ENCODE data around the gene B2M. TPM values are rescaled to one million over a fixed set of nuclear protein-coding genes. Genes with fewer than 3 reads are reported as not detected.

The B2M gene
- total and polyA plus RNA-seq, 4 donors: 1,933 to 11,026 (median 3,433) TPM

- ATAC-seq (ENCODE audit: insufficient read depth, low FRiP score) (peak; percentile 59), DNase-seq (peak; percentile 82 to 96 (median 94))
- H3K36me3 ChIP-seq (ENCODE audit: control insufficient read depth in 4 of 4, insufficient read depth in 4 of 4, low read length in 4 of 4): peaks cover 14 to 23% (median 17%) of the 10 kb centered on the region in 4 donors
- peak overlapping the region; percentile 80 for H3K4me3 ChIP-seq
- TF ChIP-seq, protein P1, sequence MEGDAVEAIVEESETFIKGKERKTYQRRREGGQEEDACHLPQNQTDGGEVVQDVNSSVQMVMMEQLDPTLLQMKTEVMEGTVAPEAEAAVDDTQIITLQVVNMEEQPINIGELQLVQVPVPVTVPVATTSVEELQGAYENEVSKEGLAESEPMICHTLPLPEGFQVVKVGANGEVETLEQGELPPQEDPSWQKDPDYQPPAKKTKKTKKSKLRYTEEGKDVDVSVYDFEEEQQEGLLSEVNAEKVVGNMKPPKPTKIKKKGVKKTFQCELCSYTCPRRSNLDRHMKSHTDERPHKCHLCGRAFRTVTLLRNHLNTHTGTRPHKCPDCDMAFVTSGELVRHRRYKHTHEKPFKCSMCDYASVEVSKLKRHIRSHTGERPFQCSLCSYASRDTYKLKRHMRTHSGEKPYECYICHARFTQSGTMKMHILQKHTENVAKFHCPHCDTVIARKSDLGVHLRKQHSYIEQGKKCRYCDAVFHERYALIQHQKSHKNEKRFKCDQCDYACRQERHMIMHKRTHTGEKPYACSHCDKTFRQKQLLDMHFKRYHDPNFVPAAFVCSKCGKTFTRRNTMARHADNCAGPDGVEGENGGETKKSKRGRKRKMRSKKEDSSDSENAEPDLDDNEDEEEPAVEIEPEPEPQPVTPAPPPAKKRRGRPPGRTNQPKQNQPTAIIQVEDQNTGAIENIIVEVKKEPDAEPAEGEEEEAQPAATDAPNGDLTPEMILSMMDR (IDR thresholded peaks at IDR 0.05; ENCODE audit: control extremely low read depth, extremely low read depth): no peak
- peaks cover 0 to 23% (median 8%) of the 10 kb centered on the region in 5 donors for H3K4me1 ChIP-seq (ENCODE audit: control insufficient read depth in 5 of 5, insufficient read depth in 5 of 5, low read length in 5 of 5)
- WGBS, 2 donors: 2 to 3% methylated on average over 24 of the region's 24 CpGs
- no peaks in the 10 kb centered on the region for H3K9me3 ChIP-seq (ENCODE audit: control insufficient read depth in 4 of 4, insufficient read depth in 3 of 4, low read length in 3 of 4)
- peak overlapping the region; percentile 85 to 90 for H3K27ac ChIP-seq (ENCODE audit: low read depth in 1 of 2, low read length in 1 of 2)
- H3K9ac ChIP-seq (ENCODE audit: insufficient read depth in 1 of 2, low read length in 2 of 2): peak overlapping the region; percentile 92 to 99
- H3K27me3 ChIP-seq (ENCODE audit: control insufficient read depth in 3 of 3, insufficient read depth in 3 of 3, low read length in 2 of 3): no peaks in the 10 kb centered on the region
Observed at GRCh38 chr15:44712346-44713005, 1.2 kb downstream of the B2M start.

DNA sequence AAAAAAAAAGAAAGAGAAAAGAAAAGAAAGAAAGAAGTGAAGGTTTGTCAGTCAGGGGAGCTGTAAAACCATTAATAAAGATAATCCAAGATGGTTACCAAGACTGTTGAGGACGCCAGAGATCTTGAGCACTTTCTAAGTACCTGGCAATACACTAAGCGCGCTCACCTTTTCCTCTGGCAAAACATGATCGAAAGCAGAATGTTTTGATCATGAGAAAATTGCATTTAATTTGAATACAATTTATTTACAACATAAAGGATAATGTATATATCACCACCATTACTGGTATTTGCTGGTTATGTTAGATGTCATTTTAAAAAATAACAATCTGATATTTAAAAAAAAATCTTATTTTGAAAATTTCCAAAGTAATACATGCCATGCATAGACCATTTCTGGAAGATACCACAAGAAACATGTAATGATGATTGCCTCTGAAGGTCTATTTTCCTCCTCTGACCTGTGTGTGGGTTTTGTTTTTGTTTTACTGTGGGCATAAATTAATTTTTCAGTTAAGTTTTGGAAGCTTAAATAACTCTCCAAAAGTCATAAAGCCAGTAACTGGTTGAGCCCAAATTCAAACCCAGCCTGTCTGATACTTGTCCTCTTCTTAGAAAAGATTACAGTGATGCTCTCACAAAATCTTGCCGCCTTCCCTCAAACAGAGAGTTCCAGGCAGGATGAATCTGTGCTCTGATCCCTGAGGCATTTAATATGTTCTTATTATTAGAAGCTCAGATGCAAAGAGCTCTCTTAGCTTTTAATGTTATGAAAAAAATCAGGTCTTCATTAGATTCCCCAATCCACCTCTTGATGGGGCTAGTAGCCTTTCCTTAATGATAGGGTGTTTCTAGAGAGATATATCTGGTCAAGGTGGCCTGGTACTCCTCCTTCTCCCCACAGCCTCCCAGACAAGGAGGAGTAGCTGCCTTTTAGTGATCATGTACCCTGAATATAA is 2.0 kb downstream of the B2M start:
- WGBS, 2 donors: 33 to 34% methylated on average over 5 of the region's 5 CpGs
- H3K4me1 ChIP-seq (ENCODE audit: control insufficient read depth in 5 of 5, insufficient read depth in 5 of 5, low read length in 5 of 5): peaks cover 0 to 27% (median 7%) of the 10 kb centered on the region in 5 donors
- no peaks in the 10 kb centered on the region for H3K27me3 ChIP-seq (ENCODE audit: control insufficient read depth in 3 of 3, insufficient read depth in 3 of 3, low read length in 2 of 3)
- H3K9ac ChIP-seq (ENCODE audit: insufficient read depth in 1 of 2, low read length in 2 of 2): peak overlapping the region in 1 of 2 donors; percentile 99
- TF ChIP-seq, protein P1 (IDR thresholded peaks at IDR 0.05; ENCODE audit: control extremely low read depth, extremely low read depth): no peak
- peaks cover 18 to 30% (median 21%) of the 10 kb centered on the region in 4 donors for H3K36me3 ChIP-seq (ENCODE audit: control insufficient read depth in 4 of 4, insufficient read depth in 4 of 4, low read length in 4 of 4)
- no peak for ATAC-seq (ENCODE audit: insufficient read depth, low FRiP score)
- peak overlapping the region; percentile 80 for H3K4me3 ChIP-seq
- no peaks in the 10 kb centered on the region for H3K9me3 ChIP-seq (ENCODE audit: control insufficient read depth in 4 of 4, insufficient read depth in 3 of 4, low read length in 3 of 4)
- DNase-seq: peak in 1 of 3 donors; percentile 16
- H3K27ac ChIP-seq (ENCODE audit: low read depth in 1 of 2, low read length in 1 of 2): peak overlapping the region; percentile 85 to 90

DNA sequence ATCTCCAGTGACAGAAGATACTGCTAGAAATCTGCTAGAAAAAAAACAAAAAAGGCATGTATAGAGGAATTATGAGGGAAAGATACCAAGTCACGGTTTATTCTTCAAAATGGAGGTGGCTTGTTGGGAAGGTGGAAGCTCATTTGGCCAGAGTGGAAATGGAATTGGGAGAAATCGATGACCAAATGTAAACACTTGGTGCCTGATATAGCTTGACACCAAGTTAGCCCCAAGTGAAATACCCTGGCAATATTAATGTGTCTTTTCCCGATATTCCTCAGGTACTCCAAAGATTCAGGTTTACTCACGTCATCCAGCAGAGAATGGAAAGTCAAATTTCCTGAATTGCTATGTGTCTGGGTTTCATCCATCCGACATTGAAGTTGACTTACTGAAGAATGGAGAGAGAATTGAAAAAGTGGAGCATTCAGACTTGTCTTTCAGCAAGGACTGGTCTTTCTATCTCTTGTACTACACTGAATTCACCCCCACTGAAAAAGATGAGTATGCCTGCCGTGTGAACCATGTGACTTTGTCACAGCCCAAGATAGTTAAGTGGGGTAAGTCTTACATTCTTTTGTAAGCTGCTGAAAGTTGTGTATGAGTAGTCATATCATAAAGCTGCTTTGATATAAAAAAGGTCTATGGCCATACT is 4.0 kb downstream of the B2M start:
- DNase-seq (no peak), ATAC-seq (ENCODE audit: insufficient read depth, low FRiP score) (no peak)
- TF ChIP-seq, protein P1 (IDR thresholded peaks at IDR 0.05; ENCODE audit: control extremely low read depth, extremely low read depth): no peak
- Histone ChIP-seq H3K27me3 (ENCODE audit: control insufficient read depth in 3 of 3, insufficient read depth in 3 of 3, low read length in 2 of 3) (no peaks in the 10 kb centered on the region), H3K9me3 (ENCODE audit: control insufficient read depth in 4 of 4, insufficient read depth in 3 of 4, low read length in 3 of 4) (no peaks in the 10 kb centered on the region), H3K4me1 (ENCODE audit: control insufficient read depth in 5 of 5, insufficient read depth in 5 of 5, low read length in 5 of 5) (peaks cover 0 to 29% (median 7%) of the 10 kb centered on the region in 5 donors), H3K36me3 (ENCODE audit: control insufficient read depth in 4 of 4, insufficient read depth in 4 of 4, low read length in 4 of 4) (peaks cover 21 to 31% (median 26%) of the 10 kb centered on the region in 4 donors), H3K4me3 (no peak overlapping the region), H3K9ac (ENCODE audit: insufficient read depth in 1 of 2, low read length in 2 of 2) (no peak overlapping the region), H3K27ac (ENCODE audit: low read depth in 1 of 2, low read length in 1 of 2) (no peak overlapping the region)
- WGBS, 2 donors: 60 to 64% methylated on average over 6 of the region's 6 CpGs

Data from lung (tissue), 12 donors.